GM23338 (cell line): ENCODE measurements around the gene PLXNC1. TPM values are rescaled to one million over a fixed set of nuclear protein-coding genes. Genes with fewer than 3 reads are reported as not detected.

ENCODE experiments used
- ATAC-seq: fragments of 200-7000 bp; cut with Tn5 transposase; 3 replicates; pipeline ENCODE4 v1.9.1; 2020
- DNase-seq: peaks from one replicate; pipeline ENCODE4 v3.0.0-alpha.2; 2015; ENCODE audit warnings: low spot score
- H2AFZ ChIP-seq: fragments of 200-600 bp; sonication (generic); 2 replicates; pipeline ENCODE4 v1.8.0; 2016; ENCODE audit warnings: antibody characterized with exemption, mild to moderate bottlenecking, moderate library complexity
- H3F3A ChIP-seq: fragments of 200-600 bp; sonication (generic); replicated peaks from 2 replicates; pipeline ENCODE4 v1.8.0; 2017; ENCODE audit warnings: antibody characterized with exemption, mixed run types, low read depth
- H3K27ac ChIP-seq: fragments of 200-600 bp; sonication (generic); 2 replicates; pipeline ENCODE4 v1.6.1; 2016; ENCODE audit warnings: low read depth
- H3K27me3 ChIP-seq: fragments of 200-600 bp; sonication (generic); 2 replicates; pipeline ENCODE4 v1.8.0; 2016; ENCODE audit warnings: mild to moderate bottlenecking, mixed run types, moderate library complexity; ENCODE audit not compliant: insufficient read depth
- H3K36me3 ChIP-seq: fragments of 200-600 bp; sonication (generic); 2 replicates; pipeline ENCODE4 v1.8.0; 2016; ENCODE audit warnings: mild to moderate bottlenecking; ENCODE audit not compliant: insufficient read depth
- H3K4me1 ChIP-seq: fragments of 200-600 bp; sonication (generic); 2 replicates; pipeline ENCODE4 v1.8.0; 2016; ENCODE audit warnings: mild to moderate bottlenecking, moderate library complexity; ENCODE audit not compliant: insufficient read depth
- H3K4me2 ChIP-seq: fragments of 200-600 bp; sonication (generic); 2 replicates; pipeline ENCODE4 v1.7.1; 2017; ENCODE audit warnings: mixed run types
- H3K4me3 ChIP-seq: fragments of 200-600 bp; sonication (generic); 2 replicates; pipeline ENCODE4 v1.6.1; 2016; ENCODE audit warnings: mixed run types
- H3K79me2 ChIP-seq: fragments of 200-600 bp; sonication (generic); replicated peaks from 2 replicates; pipeline ENCODE4 v1.8.0; 2017; ENCODE audit warnings: mild to moderate bottlenecking; ENCODE audit not compliant: insufficient read depth
- H3K9me2 ChIP-seq: fragments of 200-600 bp; sonication (generic); 2 replicates; pipeline ENCODE4 v1.8.0; 2017; ENCODE audit not compliant: insufficient read depth
- H4K20me1 ChIP-seq: fragments of 200-600 bp; sonication (generic); replicated peaks from 2 replicates; pipeline ENCODE4 v1.8.0; 2017; ENCODE audit warnings: mild to moderate bottlenecking; ENCODE audit not compliant: insufficient read depth
- H3K27ac Mint-ChIP-seq: 2 replicates; pipeline ENCODE4 v1.8.0; 2020; ENCODE audit warnings: inconsistent platforms, mild to moderate bottlenecking, moderate library complexity, mixed read lengths
- H3K27me3 Mint-ChIP-seq: 3 replicates; pipeline ENCODE4 v1.8.0; 2022; ENCODE audit warnings: low read depth, mild to moderate bottlenecking, moderate library complexity, mixed read lengths, inconsistent platforms; ENCODE audit not compliant: insufficient read depth, poor library complexity
- H3K36me3 Mint-ChIP-seq: 3 replicates; pipeline ENCODE4 v1.8.0; 2021; ENCODE audit warnings: low read depth, mild to moderate bottlenecking, inconsistent platforms, moderate library complexity, mixed read lengths
- H3K4me1 Mint-ChIP-seq: 3 replicates; pipeline ENCODE4 v1.8.0; 2020; ENCODE audit warnings: mild to moderate bottlenecking, inconsistent platforms, mixed read lengths
- H3K4me3 Mint-ChIP-seq: 3 replicates; pipeline ENCODE4 v1.8.0; 2021; ENCODE audit warnings: moderate library complexity, mild to moderate bottlenecking, inconsistent platforms, mixed read lengths
- H3K9me3 Mint-ChIP-seq: 3 replicates; pipeline ENCODE4 v1.8.0; 2020; ENCODE audit warnings: moderate library complexity, mild to moderate bottlenecking, inconsistent platforms, mixed read lengths
- EZH2 ChIP-seq: fragments of 200-600 bp; sonication (generic); IDR thresholded peaks from one replicate; pipeline ENCODE4 v1.8.0; 2017; ENCODE audit warnings: antibody characterized with exemption, mild to moderate bottlenecking, low read depth; ENCODE audit not compliant: unreplicated experiment
- EZH2phosphoT487 ChIP-seq: fragments of 200-600 bp; sonication (generic); IDR thresholded peaks from one replicate; pipeline ENCODE4 v1.8.1; 2018; ENCODE audit warnings: antibody characterized with exemption; ENCODE audit not compliant: unreplicated experiment
- JUNB ChIP-seq: IDR thresholded peaks from one replicate; pipeline ENCODE4 v1.6.1; 2016; ENCODE audit warnings: antibody characterized with exemption; ENCODE audit not compliant: unreplicated experiment
- NANOG ChIP-seq: IDR thresholded peaks from 2 replicates; pipeline ENCODE4 v1.6.1; 2016; ENCODE audit warnings: antibody characterized with exemption, borderline replicate concordance
- POLR2AphosphoS5 ChIP-seq: IDR thresholded peaks from 2 replicates; pipeline ENCODE4 v1.6.1; 2016; ENCODE audit warnings: antibody characterized with exemption, low read depth
- STAT1 ChIP-seq: IDR thresholded peaks from one replicate; pipeline ENCODE4 v1.6.1; 2016; ENCODE audit warnings: antibody characterized with exemption; ENCODE audit not compliant: unreplicated experiment
- ZNF114 ChIP-seq: fragments of 250-450 bp; sonication (Bioruptor Pico); IDR thresholded peaks from 2 replicates; pipeline ENCODE4 v1.5.0; 2020; ENCODE audit warnings: mild to moderate bottlenecking, moderate library complexity
- ZNF331 ChIP-seq: fragments of 250-450 bp; sonication (Bioruptor Pico); IDR thresholded peaks from 2 replicates; pipeline ENCODE4 v1.5.0; 2020; ENCODE audit warnings: low read depth, mild to moderate bottlenecking, moderate library complexity
- polyA plus RNA-seq: library from polyadenylated mRNA; unstranded; fragments of >200 nt; fragmentation: Nextera tagmentation; extraction: Ambion mirVana; gene quantifications from 2 replicates; pipeline ENCODE4 v1.2.1, GENCODE V29; 2016
- total RNA-seq: library from RNA; depleted of rRNA; stranded (reverse); fragments of >200 nt; shearing (Covaris generic); gene quantifications from 2 replicates; pipeline ENCODE4 v1.2.3, GENCODE V29; 2014
- TF ChIP-seq, protein P1 (sequence below), 2 experiments: fragments of 200-600 bp in 1 of 2; sonication (generic) in 1 of 2; conservative IDR thresholded peaks; 2 replicates each; pipeline versions ENCODE4 v1.5.1 to v1.6.1; 2016 to 2017; ENCODE audit warnings: antibody characterized with exemption in 2 of 2, low read depth in 2 of 2, mild to moderate bottlenecking in 2 of 2, moderate library complexity in 1 of 2
- TF ChIP-seq, protein P2 (sequence below): IDR thresholded peaks from 2 replicates; pipeline ENCODE4 v1.6.1; 2016; ENCODE audit warnings: antibody characterized with exemption
- TF ChIP-seq, protein P3 (sequence below): IDR thresholded peaks from one replicate; pipeline ENCODE4 v1.6.1; 2018; ENCODE audit warnings: antibody characterized with exemption; ENCODE audit not compliant: unreplicated experiment

The PLXNC1 gene
- total and polyA plus RNA-seq, 2 experiments from 2014 or later, result 1.9 to 6.5 TPM

DNA sequence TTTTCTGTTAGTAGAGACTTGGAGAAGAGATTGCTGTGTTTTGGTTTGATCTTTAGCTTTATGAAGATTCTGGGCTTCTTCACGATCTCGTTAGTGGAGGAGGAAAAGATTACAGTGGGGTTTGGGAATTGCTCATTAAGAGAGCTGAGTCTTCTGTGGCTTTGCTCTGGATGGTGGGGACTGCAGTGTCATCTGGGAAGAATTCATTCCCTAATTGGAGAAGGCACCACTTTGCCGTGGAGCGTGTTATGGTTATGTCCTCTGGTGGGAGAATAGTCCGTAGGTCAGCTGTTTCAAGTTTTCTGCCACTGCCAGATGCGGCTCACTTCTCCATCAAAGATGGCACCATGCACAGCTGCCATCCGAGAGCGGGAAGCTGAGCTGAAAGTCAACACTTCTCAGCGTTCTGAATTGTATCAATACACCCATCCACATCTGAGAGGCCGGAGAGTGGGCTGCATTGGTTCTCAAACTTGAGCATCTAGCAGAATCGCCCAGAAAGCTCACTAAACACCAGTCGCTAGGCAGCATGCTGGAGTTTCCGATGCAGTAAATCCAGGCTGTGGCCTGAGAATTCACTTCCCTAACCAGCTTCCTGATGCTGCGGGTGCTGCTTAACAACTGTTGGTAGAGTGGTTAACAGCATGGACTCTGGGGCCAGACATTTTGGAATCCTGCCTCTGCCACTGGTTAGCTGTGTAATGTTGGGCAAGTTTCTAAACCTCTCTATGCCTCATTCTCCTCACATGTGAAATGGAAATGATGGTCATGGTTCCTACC is 117.8 kb downstream of the PLXNC1 start (continued):
- TF ChIP-seq, protein P1, sequence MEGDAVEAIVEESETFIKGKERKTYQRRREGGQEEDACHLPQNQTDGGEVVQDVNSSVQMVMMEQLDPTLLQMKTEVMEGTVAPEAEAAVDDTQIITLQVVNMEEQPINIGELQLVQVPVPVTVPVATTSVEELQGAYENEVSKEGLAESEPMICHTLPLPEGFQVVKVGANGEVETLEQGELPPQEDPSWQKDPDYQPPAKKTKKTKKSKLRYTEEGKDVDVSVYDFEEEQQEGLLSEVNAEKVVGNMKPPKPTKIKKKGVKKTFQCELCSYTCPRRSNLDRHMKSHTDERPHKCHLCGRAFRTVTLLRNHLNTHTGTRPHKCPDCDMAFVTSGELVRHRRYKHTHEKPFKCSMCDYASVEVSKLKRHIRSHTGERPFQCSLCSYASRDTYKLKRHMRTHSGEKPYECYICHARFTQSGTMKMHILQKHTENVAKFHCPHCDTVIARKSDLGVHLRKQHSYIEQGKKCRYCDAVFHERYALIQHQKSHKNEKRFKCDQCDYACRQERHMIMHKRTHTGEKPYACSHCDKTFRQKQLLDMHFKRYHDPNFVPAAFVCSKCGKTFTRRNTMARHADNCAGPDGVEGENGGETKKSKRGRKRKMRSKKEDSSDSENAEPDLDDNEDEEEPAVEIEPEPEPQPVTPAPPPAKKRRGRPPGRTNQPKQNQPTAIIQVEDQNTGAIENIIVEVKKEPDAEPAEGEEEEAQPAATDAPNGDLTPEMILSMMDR (conservative IDR thresholded peaks at IDR 0.05; ENCODE audit: low read depth in 2 of 2), result no peak
- TF ChIP-seq, protein P2, sequence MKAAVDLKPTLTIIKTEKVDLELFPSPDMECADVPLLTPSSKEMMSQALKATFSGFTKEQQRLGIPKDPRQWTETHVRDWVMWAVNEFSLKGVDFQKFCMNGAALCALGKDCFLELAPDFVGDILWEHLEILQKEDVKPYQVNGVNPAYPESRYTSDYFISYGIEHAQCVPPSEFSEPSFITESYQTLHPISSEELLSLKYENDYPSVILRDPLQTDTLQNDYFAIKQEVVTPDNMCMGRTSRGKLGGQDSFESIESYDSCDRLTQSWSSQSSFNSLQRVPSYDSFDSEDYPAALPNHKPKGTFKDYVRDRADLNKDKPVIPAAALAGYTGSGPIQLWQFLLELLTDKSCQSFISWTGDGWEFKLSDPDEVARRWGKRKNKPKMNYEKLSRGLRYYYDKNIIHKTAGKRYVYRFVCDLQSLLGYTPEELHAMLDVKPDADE, result no peak
- no peak for TF ChIP-seq POLR2AphosphoS5
- TF ChIP-seq NANOG, result no peak
- TF ChIP-seq ZNF331 (CRISPR knock-in tag), result no peak
- TF ChIP-seq ZNF114 (CRISPR knock-in tag), result no peak
- TF ChIP-seq JUNB, result no peak
- TF ChIP-seq, protein P3, sequence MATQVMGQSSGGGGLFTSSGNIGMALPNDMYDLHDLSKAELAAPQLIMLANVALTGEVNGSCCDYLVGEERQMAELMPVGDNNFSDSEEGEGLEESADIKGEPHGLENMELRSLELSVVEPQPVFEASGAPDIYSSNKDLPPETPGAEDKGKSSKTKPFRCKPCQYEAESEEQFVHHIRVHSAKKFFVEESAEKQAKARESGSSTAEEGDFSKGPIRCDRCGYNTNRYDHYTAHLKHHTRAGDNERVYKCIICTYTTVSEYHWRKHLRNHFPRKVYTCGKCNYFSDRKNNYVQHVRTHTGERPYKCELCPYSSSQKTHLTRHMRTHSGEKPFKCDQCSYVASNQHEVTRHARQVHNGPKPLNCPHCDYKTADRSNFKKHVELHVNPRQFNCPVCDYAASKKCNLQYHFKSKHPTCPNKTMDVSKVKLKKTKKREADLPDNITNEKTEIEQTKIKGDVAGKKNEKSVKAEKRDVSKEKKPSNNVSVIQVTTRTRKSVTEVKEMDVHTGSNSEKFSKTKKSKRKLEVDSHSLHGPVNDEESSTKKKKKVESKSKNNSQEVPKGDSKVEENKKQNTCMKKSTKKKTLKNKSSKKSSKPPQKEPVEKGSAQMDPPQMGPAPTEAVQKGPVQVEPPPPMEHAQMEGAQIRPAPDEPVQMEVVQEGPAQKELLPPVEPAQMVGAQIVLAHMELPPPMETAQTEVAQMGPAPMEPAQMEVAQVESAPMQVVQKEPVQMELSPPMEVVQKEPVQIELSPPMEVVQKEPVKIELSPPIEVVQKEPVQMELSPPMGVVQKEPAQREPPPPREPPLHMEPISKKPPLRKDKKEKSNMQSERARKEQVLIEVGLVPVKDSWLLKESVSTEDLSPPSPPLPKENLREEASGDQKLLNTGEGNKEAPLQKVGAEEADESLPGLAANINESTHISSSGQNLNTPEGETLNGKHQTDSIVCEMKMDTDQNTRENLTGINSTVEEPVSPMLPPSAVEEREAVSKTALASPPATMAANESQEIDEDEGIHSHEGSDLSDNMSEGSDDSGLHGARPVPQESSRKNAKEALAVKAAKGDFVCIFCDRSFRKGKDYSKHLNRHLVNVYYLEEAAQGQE, result no peak
- TF ChIP-seq EZH2, result no peak
- no peak for TF ChIP-seq STAT1
- TF ChIP-seq EZH2phosphoT487, result no peak

DNA sequence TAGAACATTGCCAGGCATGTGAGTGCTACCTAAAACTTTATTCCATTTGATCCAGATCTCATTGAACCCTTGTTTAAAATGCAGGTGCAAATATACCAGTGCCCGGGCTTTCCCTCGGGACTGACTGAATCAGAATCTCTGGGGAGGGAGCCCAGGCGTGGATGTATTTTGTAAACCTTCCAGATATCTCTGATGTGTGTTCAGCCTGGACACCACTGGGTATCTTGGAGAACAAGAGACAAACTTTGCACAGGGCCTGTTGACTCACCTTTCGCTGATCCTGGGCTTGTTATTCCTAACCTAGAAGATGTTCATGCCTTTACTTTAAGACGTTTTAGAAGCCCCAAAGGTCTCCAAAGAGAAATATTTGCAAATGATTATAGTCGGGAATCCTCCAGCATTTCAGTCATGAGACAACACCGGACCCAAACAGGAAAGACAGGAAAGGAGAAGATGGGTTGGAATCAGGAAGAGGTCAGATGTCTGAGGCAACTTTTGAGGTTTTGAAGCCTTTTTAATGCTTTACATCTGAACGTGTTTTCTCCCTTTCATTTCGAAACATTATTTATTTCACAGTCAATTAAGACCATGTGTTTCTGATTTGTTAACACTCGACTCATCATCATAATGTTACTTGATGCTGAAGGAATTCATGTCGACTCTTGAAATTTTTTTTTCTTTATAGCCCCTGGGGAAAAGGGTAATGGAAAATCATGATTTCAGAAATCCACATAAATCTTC is 118.6 kb downstream of the PLXNC1 start:
- peaks cover 66% of the 10 kb centered on the region for H3K4me1 ChIP-seq
- H4K20me1 ChIP-seq, result no peaks in the 10 kb centered on the region
- no peaks in the 10 kb centered on the region for H3F3A ChIP-seq
- Mint-ChIP-seq H3K4me3 (no peak overlapping the region), H3K36me3 (peaks cover 6% of the 10 kb centered on the region), H3K27ac (no peak overlapping the region), H3K4me1 (peaks cover 69% of the 10 kb centered on the region), H3K9me3 (peaks cover 2% of the 10 kb centered on the region; the same call in 1 of the 3 replicates), H3K27me3 (peaks cover 30% of the 10 kb centered on the region)
- no peaks in the 10 kb centered on the region for H3K36me3 ChIP-seq
- H3K27ac ChIP-seq, result no peak overlapping the region
- H3K27me3 ChIP-seq, result no peaks in the 10 kb centered on the region
- H2AFZ ChIP-seq, result no peak overlapping the region
- H3K4me2 ChIP-seq, result no peak overlapping the region
- no peak overlapping the region for H3K4me3 ChIP-seq
- DNase-seq, result no peak
- 0 out of 2 replicates have a peak, but pooled peaks cover 1% of the 10 kb centered on the region for H3K9me2 ChIP-seq
- no peaks in the 10 kb centered on the region for H3K79me2 ChIP-seq
- ATAC-seq, result no peak
- TF ChIP-seq, protein P1 (conservative IDR thresholded peaks at IDR 0.05; ENCODE audit: low read depth in 2 of 2), result no peak
